ENCODE results near the gene STPG4. TPM values are rescaled to one million over a fixed set of nuclear protein-coding genes. Genes with fewer than 3 reads are reported as not detected.

The STPG4 gene
- total RNA-seq, 4 donors from 2014 or later, result not detected

DNA sequence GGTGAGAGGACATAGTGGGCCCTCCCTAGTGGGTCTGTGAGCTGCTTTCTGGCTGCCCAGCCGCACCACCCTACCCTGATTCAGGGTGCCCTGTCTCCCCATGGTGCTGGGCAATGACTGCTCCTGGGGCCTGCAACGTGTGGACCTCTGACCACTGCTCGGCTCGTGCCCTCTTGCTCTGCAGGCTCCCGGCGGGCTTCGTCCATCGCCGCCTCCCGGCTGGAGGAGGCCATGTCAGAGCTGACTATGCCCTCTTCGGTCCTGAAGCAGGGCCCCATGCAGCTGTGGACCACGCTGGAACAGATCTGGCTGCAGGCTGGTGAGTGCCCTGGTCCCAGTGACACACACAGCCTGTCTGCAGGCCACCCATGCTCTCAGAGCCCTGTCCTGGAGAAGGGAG, 103.5 kb downstream of the STPG4 start:
- TF ChIP-seq, protein P1, sequence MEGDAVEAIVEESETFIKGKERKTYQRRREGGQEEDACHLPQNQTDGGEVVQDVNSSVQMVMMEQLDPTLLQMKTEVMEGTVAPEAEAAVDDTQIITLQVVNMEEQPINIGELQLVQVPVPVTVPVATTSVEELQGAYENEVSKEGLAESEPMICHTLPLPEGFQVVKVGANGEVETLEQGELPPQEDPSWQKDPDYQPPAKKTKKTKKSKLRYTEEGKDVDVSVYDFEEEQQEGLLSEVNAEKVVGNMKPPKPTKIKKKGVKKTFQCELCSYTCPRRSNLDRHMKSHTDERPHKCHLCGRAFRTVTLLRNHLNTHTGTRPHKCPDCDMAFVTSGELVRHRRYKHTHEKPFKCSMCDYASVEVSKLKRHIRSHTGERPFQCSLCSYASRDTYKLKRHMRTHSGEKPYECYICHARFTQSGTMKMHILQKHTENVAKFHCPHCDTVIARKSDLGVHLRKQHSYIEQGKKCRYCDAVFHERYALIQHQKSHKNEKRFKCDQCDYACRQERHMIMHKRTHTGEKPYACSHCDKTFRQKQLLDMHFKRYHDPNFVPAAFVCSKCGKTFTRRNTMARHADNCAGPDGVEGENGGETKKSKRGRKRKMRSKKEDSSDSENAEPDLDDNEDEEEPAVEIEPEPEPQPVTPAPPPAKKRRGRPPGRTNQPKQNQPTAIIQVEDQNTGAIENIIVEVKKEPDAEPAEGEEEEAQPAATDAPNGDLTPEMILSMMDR (IDR thresholded peaks at IDR 0.05; ENCODE audit: low read depth), result no peak

DNA sequence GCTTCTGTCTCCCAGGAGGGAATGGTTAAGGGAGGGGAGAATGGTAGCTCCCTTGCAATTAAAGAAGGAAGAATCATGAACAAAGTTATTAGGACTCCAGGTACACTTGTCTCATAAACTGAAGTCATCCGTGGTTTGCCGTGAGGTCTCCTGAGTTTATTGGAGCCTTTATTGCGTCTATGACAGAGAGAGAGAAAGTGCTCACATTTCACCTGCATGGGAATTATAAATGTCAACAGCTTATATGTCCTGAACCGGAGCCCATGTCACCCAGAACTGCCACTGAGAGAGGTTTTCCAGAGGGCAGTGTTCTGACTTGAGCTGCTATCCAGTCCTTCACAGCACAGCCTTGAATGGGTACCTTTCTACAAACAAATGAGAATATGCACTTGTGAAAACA, 104.3 kb downstream of the STPG4 start:
- TF ChIP-seq, protein P1 (IDR thresholded peaks at IDR 0.05; ENCODE audit: low read depth), result no peak

DNA sequence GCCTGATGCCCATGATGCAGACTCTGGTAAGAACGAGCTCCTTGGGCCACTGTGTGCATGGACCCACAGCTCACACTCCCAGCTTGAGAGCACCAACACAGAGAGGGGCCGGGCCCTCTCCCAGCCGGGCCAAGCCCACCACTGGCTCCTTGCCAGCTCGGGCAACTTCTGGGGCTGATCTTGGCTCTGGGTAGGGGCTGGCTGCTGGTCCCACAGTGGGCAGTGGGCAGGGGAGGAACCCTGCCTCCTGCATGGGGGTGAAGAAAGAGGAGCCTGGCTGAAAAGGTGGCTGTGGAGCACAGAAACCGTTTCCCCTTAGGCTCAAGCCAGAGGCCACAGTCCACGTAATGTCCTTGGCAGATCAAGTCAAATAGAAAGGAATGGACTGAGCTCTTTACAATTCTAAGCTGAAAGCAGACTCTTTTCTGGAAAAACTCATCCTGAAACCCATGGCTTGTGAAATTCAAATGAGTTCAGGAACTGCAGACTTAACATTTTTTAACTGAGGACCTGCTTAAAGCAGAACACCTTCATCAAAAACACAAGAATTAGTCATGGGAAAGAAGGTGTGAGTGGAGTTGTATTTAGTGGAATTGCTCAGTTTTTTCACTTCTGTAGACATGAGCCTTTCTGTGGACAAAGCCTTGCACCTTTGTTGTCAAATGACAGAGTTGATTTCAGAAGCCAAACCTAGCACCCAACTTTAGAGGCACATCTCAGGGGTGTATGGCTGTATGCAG, 104.9 kb downstream of the STPG4 start:
- TF ChIP-seq, protein P1 (IDR thresholded peaks at IDR 0.05; ENCODE audit: low read depth), result no peak

DNA sequence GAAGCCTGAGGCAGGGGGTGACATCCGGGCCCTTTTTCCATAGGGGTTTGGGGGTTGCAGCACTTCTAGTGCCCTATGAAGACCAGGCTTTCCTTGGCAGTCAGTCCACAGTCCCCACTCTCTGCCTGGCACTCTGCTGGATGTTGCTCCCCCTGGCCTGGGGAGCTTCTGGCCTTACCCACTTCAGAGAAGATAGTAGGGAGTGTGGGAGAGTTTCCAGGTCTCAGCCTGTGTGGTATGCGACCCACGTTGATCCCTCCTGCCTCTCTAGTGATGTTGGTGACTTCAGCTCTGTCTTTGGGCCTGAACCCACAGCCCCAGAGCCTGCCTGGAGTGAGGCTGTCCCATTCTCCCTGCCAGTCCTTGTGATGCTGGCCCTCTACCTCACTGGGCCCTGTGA, 105.6 kb downstream of the STPG4 start:
- TF ChIP-seq, protein P1 (IDR thresholded peaks at IDR 0.05; ENCODE audit: low read depth), result no peak

DNA sequence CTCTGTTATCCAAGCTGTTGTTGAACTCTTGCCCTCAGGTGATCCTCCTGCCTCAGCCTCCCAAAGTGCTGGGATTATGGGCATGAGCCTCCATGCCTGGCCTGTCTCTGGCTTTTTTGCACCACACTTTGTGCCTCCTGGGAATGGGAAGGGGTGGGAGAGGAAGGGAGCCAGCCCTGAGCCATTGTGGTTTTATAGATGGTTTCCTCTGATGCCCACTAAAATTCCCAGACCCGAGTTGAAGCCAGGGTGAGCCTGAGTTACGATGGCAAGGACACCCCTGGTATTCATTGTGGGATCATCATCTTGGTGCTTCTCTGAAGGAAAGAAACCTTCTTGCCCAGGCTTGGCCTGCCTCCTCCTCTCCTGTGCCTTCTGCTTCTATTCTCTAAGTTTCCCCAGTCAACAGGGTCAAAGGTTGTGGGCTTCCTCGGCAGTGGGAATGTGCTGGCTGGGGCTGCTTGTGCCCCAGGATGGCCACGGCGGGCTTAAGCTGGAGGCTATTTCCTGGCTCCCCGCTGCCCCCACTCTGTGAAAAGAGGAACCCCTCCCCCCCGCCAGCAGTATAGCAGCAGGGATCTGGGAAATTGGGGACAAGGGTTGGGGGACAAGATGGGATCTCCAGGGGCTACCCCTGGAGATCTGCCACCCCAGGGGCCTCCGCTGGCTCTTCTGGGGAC, 106.2 kb downstream of the STPG4 start:
- TF ChIP-seq, protein P1 (IDR thresholded peaks at IDR 0.05; ENCODE audit: low read depth), result no peak

DNA sequence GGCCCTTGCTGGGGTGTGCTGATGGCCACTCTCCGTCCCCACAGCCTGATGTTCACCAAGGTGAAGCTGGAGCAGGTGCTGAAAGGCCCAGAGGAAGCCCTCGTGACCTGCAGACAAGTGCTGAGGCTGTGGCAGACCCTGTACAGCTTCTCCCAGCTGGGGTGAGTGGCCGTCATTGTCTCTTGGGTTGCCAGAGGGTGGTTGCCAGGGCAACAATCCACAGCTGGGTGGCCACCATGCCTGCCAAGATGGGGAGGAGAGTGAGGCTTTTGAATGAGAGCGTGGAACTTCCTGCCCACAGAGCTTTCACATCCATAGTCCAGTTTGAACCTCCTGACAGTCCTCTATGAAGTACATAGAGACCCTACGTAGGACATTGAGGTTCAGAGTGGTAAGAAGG, 108.8 kb downstream of the STPG4 start:
- TF ChIP-seq, protein P1 (IDR thresholded peaks at IDR 0.05; ENCODE audit: low read depth), result no peak

DNA sequence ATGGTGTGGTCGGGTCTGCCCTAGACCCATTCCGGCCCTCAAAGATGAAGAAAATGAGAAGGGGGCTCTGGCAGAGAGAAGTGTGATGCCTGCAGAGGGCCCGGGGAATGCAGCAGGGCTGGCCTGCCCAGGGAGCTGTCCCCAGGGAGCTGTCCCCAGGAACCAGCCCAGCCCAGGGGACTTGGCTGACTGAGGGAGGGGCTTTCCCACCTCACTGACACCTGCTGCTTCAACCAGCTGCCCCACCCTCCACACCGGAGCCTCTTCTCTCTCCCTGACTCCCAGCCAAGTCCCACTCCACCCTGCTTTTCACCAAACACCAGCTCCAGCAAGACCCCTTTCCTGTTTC, 111.2 kb downstream of the STPG4 start:
- TF ChIP-seq, protein P1 (IDR thresholded peaks at IDR 0.05; ENCODE audit: low read depth), result no peak

Data from subcutaneous adipose tissue (tissue), 4 donors.